GM13976 (cell line): ENCODE data around the gene CARD6.
"Not testable (repeated sequence)": the region's sequence is repeated elsewhere in the genome, so short reads cannot be mapped to it uniquely, and the experiment has no call there.

Experiments
- DNase-seq: peaks from one replicate; pipeline ENCODE4 v3.0.0; 2012; ENCODE audit warnings: low spot score
- CTCF ChIP-seq: IDR thresholded peaks from 2 replicates; pipeline ENCODE4 v1.5.1; 2012; ENCODE audit warnings: borderline replicate concordance, mild to moderate bottlenecking; ENCODE audit not compliant: insufficient read depth; ENCODE audit errors: extremely low read depth, missing control alignments, control extremely low read depth
- in situ Hi-C: fragments of 300-500 bp; cut with MboI; formaldehyde crosslinking; loops from one replicate; pipeline ENCODE4 v1.12.0; 2022; ENCODE audit warnings: low sequenced_read_pairs, mixed read lengths, inconsistent platforms; ENCODE audit not compliant: unreplicated experiment

Gene CARD6

DNA sequence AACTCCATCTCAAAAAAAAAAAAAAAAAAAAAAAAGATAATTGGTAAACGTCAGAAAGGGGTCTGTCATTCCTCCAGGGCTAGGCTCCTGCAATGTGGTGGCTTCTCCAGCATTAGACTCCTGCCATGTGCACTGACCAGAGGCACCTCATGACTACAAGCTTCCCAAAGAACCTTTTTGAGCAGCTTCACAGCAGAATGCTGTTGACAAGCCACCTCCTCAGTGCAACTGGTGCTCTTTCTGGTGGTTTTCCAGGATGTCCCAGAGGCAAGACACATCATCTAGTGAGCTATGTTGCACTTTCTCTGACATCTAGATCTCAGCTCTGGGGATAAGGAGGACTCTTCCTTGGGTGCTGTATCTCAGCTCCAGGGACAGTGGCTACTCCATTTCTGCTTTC, 17.7 kb upstream of the CARD6 start:
- in situ Hi-C loops: no loop called here
- DNase-seq: no peak
- no peak for TF ChIP-seq CTCF

- DNase-seq, in situ Hi-C loops: not testable (repeated sequence)
These were observed 15.6 kb upstream of the CARD6 start for GRCh38 chr5:40825461-40826043.

GRCh38 chr5:40826489-40827187, 14.5 kb upstream of the CARD6 start:
- no peak for DNase-seq
- TF ChIP-seq CTCF: no peak
- in situ Hi-C loops: no loop called here

- no peak for TF ChIP-seq CTCF
- no peak for DNase-seq
- in situ Hi-C loops: no loop called here
These were observed 13.8 kb upstream of the CARD6 start for GRCh38 chr5:40827188-40827977.

DNA sequence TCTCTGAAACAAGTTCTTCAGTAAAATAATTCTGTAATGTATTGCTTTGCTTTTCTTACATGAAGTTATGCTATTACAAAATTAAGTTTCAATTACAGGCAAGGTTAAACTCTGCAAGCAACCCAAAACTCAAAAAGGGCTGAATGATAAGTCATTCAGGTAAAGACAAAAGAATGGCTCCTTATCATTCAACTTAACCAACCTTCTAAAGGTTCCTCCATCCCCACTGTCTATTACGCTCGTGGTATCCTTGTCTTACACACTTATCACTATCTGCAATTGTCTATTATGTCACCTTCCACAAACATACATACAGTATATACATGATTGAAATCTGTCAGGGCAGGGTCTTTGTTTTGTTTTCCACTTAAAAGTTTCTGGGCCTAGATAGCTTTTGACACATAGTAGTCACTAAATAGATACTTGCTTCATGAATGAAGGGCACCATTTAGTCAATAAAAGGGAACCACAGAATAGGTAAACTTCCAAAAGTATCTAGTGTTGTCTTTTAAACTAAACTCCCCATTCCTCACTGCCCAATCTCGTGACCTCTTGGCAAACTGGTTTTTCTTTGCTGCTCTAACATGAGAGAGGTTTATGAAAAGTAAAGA, 13.0 kb upstream of the CARD6 start:
- in situ Hi-C loops: no loop called here
- no peak for TF ChIP-seq CTCF

GRCh38 chr5:40828690-40829661, 12.2 kb upstream of the CARD6 start:
- in situ Hi-C loops: no loop called here
- TF ChIP-seq CTCF: no peak
- DNase-seq: no peak

More for the DNA sequence above, 13.0 kb upstream of the CARD6 start:
- DNase-seq: no peak
